Keratinocyte (primary cell): Measurements from ENCODE around the gene FANCC.

Experiments
- CTCF ChIP-seq, 3 experiments: IDR thresholded peaks in 1 of 3; conservative IDR thresholded peaks in 1 of 3; optimal IDR thresholded peaks in 1 of 3; 2 replicates in 2 of 3; 3 replicates in 1 of 3; pipeline versions ENCODE3 to v1.5.1; 2011; ENCODE audit warnings: low read length in 3 of 3, mild to moderate bottlenecking in 3 of 3, moderate library complexity in 2 of 3, control low read depth in 1 of 3, inconsistent platforms in 1 of 3; ENCODE audit not compliant: insufficient read depth in 2 of 3; ENCODE audit errors: extremely low read depth in 1 of 3
- EZH2 ChIP-seq: IDR thresholded peaks from one replicate; pipeline ENCODE4 v1.6.1; 2012; ENCODE audit warnings: inconsistent platforms, mild to moderate bottlenecking, low read length, moderate library complexity

GRCh38 chr9:95204310-95204709, 113.2 kb downstream of the FANCC start:
- TF ChIP-seq EZH2 (no peak), CTCF (optimal IDR thresholded peaks at IDR 0.05 in 1 of 3, IDR thresholded peaks at IDR 0.05 in 1 of 3, conservative IDR thresholded peaks at IDR 0.05 in 1 of 3; ENCODE audit: extremely low read depth in 1 of 3, insufficient read depth in 2 of 3, low read length in 3 of 3) (no peak)
